Activated naive CD4-positive, alpha-beta T cell treated with anti-CD3 and anti-CD28 coated beads for 36 hours (primary cell): ENCODE data around the gene DTNB. TPM values are rescaled to one million over a fixed set of nuclear protein-coding genes. Genes with fewer than 3 reads are reported as not detected.
A peak's percentile ranks its signal among the peaks of the same experiment; 100 is the strongest.
"Not testable (repeated sequence)": the region's sequence is repeated elsewhere in the genome, so short reads cannot be mapped to it uniquely, and the experiment has no call there.

Experiments used
- CTCF ChIA-PET: fragments of 350-600 bp; sonication (Branson Sonifier 250); formaldehyde crosslinking; loops from one replicate; lab custom pipeline; 2021; ENCODE audit warnings: antibody characterized with exemption; lab: Charles Lee
- DNase-seq: peaks from one replicate; pipeline ENCODE4 v3.0.0-alpha.2; 2020
- H3K27ac Mint-ChIP-seq: one replicate; pipeline ENCODE4 v1.8.0; 2021; ENCODE audit warnings: mild to moderate bottlenecking, mixed read lengths
- H3K27me3 Mint-ChIP-seq: one replicate; pipeline ENCODE4 v1.8.0; 2021; ENCODE audit warnings: low read depth, mixed read lengths
- H3K36me3 Mint-ChIP-seq: one replicate; pipeline ENCODE4 v1.8.0; 2021; ENCODE audit warnings: low read depth, mixed read lengths
- H3K4me1 Mint-ChIP-seq: one replicate; pipeline ENCODE4 v1.8.0; 2021; ENCODE audit warnings: low read depth, mixed read lengths
- H3K4me3 Mint-ChIP-seq: one replicate; pipeline ENCODE4 v1.8.0; 2021; ENCODE audit warnings: mild to moderate bottlenecking, moderate library complexity, mixed read lengths
- H3K9me3 Mint-ChIP-seq: one replicate; pipeline ENCODE4 v1.8.0; 2021; ENCODE audit warnings: mixed read lengths
- intact Hi-C: fragments of 100-400 bp; cut with micrococcal nuclease; formaldehyde crosslinking; loops from one replicate; pipeline ENCODE4 v1.15.1; 2023
- total RNA-seq, 2 experiments: library from RNA; stranded (reverse); gene quantifications; one replicate each; pipeline ENCODE4 v1.2.3, GENCODE V29; 2021

The DTNB gene
- total RNA-seq = 10 to 100 TPM; 27.2 to 27.6 TPM

GRCh38 chr2:25673300-25674076 lies at the start of gene DTNB:
Gene DTNB (minus strand): TSS chr2:25673577. CDS start chr2:25652660, 20,917 bp downstream.
- Mint-ChIP-seq H3K27ac (peak within 1 kb of the TSS; percentile 60), H3K27me3 (no peaks in the 10 kb centered on the region), H3K36me3 (no peaks in the 10 kb centered on the region), H3K4me3 (peak within 1 kb of the TSS; percentile 79), H3K4me1 (peaks cover 25% of the 10 kb centered on the region), H3K9me3 (no peaks in the 10 kb centered on the region)
- intact Hi-C loops = loop anchor here (1.0 to 5.0 kb wide), 6 partner anchors 67 to 701 kb away; partner anchors contain the start of genes ASXL2 and DNAJC27
- peak; percentile 82 for DNase-seq
- CTCF ChIA-PET = interaction anchor here (0.6 to 1.7 kb wide), 3 partner anchors 8 to 355 kb away, joined by 3 to 8 read pairs (median 4); no protein-coding TSS in a partner anchor

GRCh38 chr2:25722224-25722623 lies 48.8 kb upstream of the DTNB start:
- H3K36me3 Mint-ChIP-seq = no peaks in the 10 kb centered on the region
- DNase-seq = no peak
- intact Hi-C loops = no loop called here
- H3K27ac Mint-ChIP-seq = no peak overlapping the region
- H3K27me3 Mint-ChIP-seq = peaks cover 3% of the 10 kb centered on the region
- peaks cover 10% of the 10 kb centered on the region for H3K4me1 Mint-ChIP-seq
- CTCF ChIA-PET = interaction anchor here (1.1 kb wide), 1 partner anchor 22 kb away, joined by 3 read pairs; no protein-coding TSS in a partner anchor
- no peak overlapping the region for H3K4me3 Mint-ChIP-seq
- no peaks in the 10 kb centered on the region for H3K9me3 Mint-ChIP-seq

GRCh38 chr2:25720575-25720974 lies 47.2 kb upstream of the DTNB start:
- Mint-ChIP-seq H3K4me3 (no peak overlapping the region), H3K4me1 (peaks cover 4% of the 10 kb centered on the region), H3K27me3 (peaks cover 3% of the 10 kb centered on the region), H3K9me3 (no peaks in the 10 kb centered on the region), H3K27ac (no peak overlapping the region), H3K36me3 (no peaks in the 10 kb centered on the region)
- no peak for DNase-seq
- CTCF ChIA-PET = interaction anchor here (0.6 to 0.9 kb wide), 2 partner anchors 21 to 100 kb away, joined by 3 to 4 read pairs; no protein-coding TSS in a partner anchor
- intact Hi-C loops = no loop called here

GRCh38 chr2:25714740-25715139 lies 41.4 kb upstream of the DTNB start:
- H3K27ac Mint-ChIP-seq = no peak overlapping the region
- no peaks in the 10 kb centered on the region for H3K9me3 Mint-ChIP-seq
- peaks cover 11% of the 10 kb centered on the region for H3K4me1 Mint-ChIP-seq
- DNase-seq = no peak
- peaks cover 2% of the 10 kb centered on the region for H3K27me3 Mint-ChIP-seq
- H3K4me3 Mint-ChIP-seq = no peak overlapping the region
- CTCF ChIA-PET = interaction anchor here (1.1 kb wide), 1 partner anchor 15 kb away, joined by 6 read pairs; no protein-coding TSS in a partner anchor
- intact Hi-C loops = no loop called here
- H3K36me3 Mint-ChIP-seq = no peaks in the 10 kb centered on the region

GRCh38 chr2:25712455-25712854 lies 39.1 kb upstream of the DTNB start:
- intact Hi-C loops = no loop called here
- no peak overlapping the region for H3K27ac Mint-ChIP-seq
- H3K27me3 Mint-ChIP-seq = peaks cover 4% of the 10 kb centered on the region
- no peaks in the 10 kb centered on the region for H3K9me3 Mint-ChIP-seq
- DNase-seq = no peak
- CTCF ChIA-PET = interaction anchor here (5.4 kb wide), 1 partner anchor 13 kb away, joined by 38 read pairs; no protein-coding TSS in a partner anchor
- H3K4me3 Mint-ChIP-seq = no peak overlapping the region
- no peaks in the 10 kb centered on the region for H3K36me3 Mint-ChIP-seq
- peaks cover 7% of the 10 kb centered on the region for H3K4me1 Mint-ChIP-seq

- intact Hi-C loops = no loop called here
- H3K27me3 Mint-ChIP-seq = peaks cover 4% of the 10 kb centered on the region
- peak overlapping the region; percentile 13 for H3K4me3 Mint-ChIP-seq
- no peak overlapping the region for H3K27ac Mint-ChIP-seq
- no peak for DNase-seq
- no peaks in the 10 kb centered on the region for H3K36me3 Mint-ChIP-seq
- H3K9me3 Mint-ChIP-seq = no peaks in the 10 kb centered on the region
- CTCF ChIA-PET = interaction anchor here (0.6 to 5.4 kb wide), 2 partner anchors 12 to 294 kb away, joined by 6 to 38 read pairs; no protein-coding TSS in a partner anchor
- peaks cover 7% of the 10 kb centered on the region for H3K4me1 Mint-ChIP-seq
Measured at GRCh38 chr2:25711675-25712354, 38.4 kb upstream of the DTNB start.

- CTCF ChIA-PET = interaction anchor here (0.6 to 5.4 kb wide), 3 partner anchors 9 to 147 kb away, joined by 3 to 38 read pairs (median 3); no protein-coding TSS in a partner anchor
- intact Hi-C loops = no loop called here
Measured at GRCh38 chr2:25710750-25711149, 37.4 kb upstream of the DTNB start.

GRCh38 chr2:25709349-25709748 lies 36.0 kb upstream of the DTNB start:
- DNase-seq = no peak
- CTCF ChIA-PET = interaction anchor here (0.6 to 5.4 kb wide), 4 partner anchors 10 to 435 kb away, joined by 3 to 38 read pairs (median 4); no protein-coding TSS in a partner anchor
- intact Hi-C loops = no loop called here
- Mint-ChIP-seq H3K27me3 (peaks cover 4% of the 10 kb centered on the region), H3K36me3 (no peaks in the 10 kb centered on the region), H3K4me1 (peaks cover 7% of the 10 kb centered on the region), H3K27ac (no peak overlapping the region), H3K4me3 (no peak overlapping the region), H3K9me3 (no peaks in the 10 kb centered on the region)

More at GRCh38 chr2:25710750-25711149, 37.4 kb upstream of the DTNB start:
- Mint-ChIP-seq H3K4me1 (peaks cover 7% of the 10 kb centered on the region), H3K36me3 (no peaks in the 10 kb centered on the region), H3K9me3 (no peaks in the 10 kb centered on the region), H3K27me3 (peaks cover 4% of the 10 kb centered on the region), H3K4me3 (no peak overlapping the region), H3K27ac (no peak overlapping the region)
- no peak for DNase-seq

GRCh38 chr2:25707927-25708590 lies 34.7 kb upstream of the DTNB start:
- CTCF ChIA-PET = interaction anchor here (0.6 to 5.4 kb wide), 4 partner anchors 8 to 75 kb away, joined by 3 to 38 read pairs (median 4); no protein-coding TSS in a partner anchor

GRCh38 chr2:25705575-25705974 lies 32.2 kb upstream of the DTNB start:
- H3K4me1 Mint-ChIP-seq, CTCF ChIA-PET, H3K27me3 Mint-ChIP-seq, H3K9me3 Mint-ChIP-seq, DNase-seq, H3K27ac Mint-ChIP-seq, intact Hi-C loops, H3K36me3 Mint-ChIP-seq, H3K4me3 Mint-ChIP-seq: not testable (repeated sequence)

More at GRCh38 chr2:25707927-25708590, 34.7 kb upstream of the DTNB start:
- DNase-seq = no peak
- intact Hi-C loops = no loop called here
- peaks cover 7% of the 10 kb centered on the region for H3K4me1 Mint-ChIP-seq
- H3K27me3 Mint-ChIP-seq = peaks cover 4% of the 10 kb centered on the region
- no peaks in the 10 kb centered on the region for H3K9me3 Mint-ChIP-seq
- no peak overlapping the region for H3K27ac Mint-ChIP-seq
- H3K36me3 Mint-ChIP-seq = no peaks in the 10 kb centered on the region
- H3K4me3 Mint-ChIP-seq = no peak overlapping the region

GRCh38 chr2:25701801-25702200 lies 28.4 kb upstream of the DTNB start:
- CTCF ChIA-PET = interaction anchor here (0.6 to 5.2 kb wide), 5 partner anchors 8 to 394 kb away, joined by 3 to 65 read pairs (median 5); no protein-coding TSS in a partner anchor
- H3K4me3 Mint-ChIP-seq = no peak overlapping the region
- DNase-seq = no peak

More at GRCh38 chr2:25701801-25702200, 28.4 kb upstream of the DTNB start:
- H3K9me3 Mint-ChIP-seq = no peaks in the 10 kb centered on the region
- H3K4me1 Mint-ChIP-seq = no peaks in the 10 kb centered on the region
- intact Hi-C loops = no loop called here
- no peak overlapping the region for H3K27ac Mint-ChIP-seq
- no peaks in the 10 kb centered on the region for H3K27me3 Mint-ChIP-seq
- no peaks in the 10 kb centered on the region for H3K36me3 Mint-ChIP-seq
